Lung (tissue), 12 donors: ENCODE data around the gene LRRTM4. TPM values are rescaled to one million over a fixed set of nuclear protein-coding genes. Genes with fewer than 3 reads are reported as not detected.
A peak's percentile ranks its signal among the peaks of the same experiment; 100 is the strongest.

Experiments
- ATAC-seq: fragments of 200-7000 bp; cut with Tn5 transposase; one replicate; pipeline ENCODE4 v1.9.1; 2020; ENCODE audit warnings: moderate number of reproducible peaks; ENCODE audit not compliant: insufficient read depth, low FRiP score
- DNase-seq, 3 donors: peaks; one replicate each; pipeline ENCODE4 v3.0.0-alpha.2; 2013 to 2017
- H3K27ac ChIP-seq, 2 donors: one replicate each; pipeline ENCODE4 v1.5.1; 2013; ENCODE audit warnings: mild to moderate bottlenecking in 2 of 2, moderate library complexity in 2 of 2, control low read depth in 1 of 2, inconsistent platforms in 1 of 2, low read depth in 1 of 2, low read length in 1 of 2
- H3K27me3 ChIP-seq, 3 donors: one replicate each; pipeline ENCODE4 v1.5.1; 2013; ENCODE audit warnings: low read length in 2 of 3; ENCODE audit not compliant: control insufficient read depth in 3 of 3, insufficient read depth in 3 of 3
- H3K36me3 ChIP-seq, 4 donors: one replicate each; pipeline ENCODE4 v1.5.1; 2013; ENCODE audit warnings: low read length in 4 of 4, mild to moderate bottlenecking in 1 of 4, moderate library complexity in 1 of 4; ENCODE audit not compliant: control insufficient read depth in 4 of 4, insufficient read depth in 4 of 4
- H3K4me1 ChIP-seq, 5 donors: one replicate each; pipeline ENCODE4 v1.5.1; 2013; ENCODE audit warnings: low read length in 5 of 5, mild to moderate bottlenecking in 2 of 5, moderate library complexity in 1 of 5; ENCODE audit not compliant: control insufficient read depth in 5 of 5, insufficient read depth in 5 of 5
- H3K4me3 ChIP-seq: one replicate; pipeline ENCODE4 v1.5.1; 2013; ENCODE audit warnings: mild to moderate bottlenecking, control low read depth, moderate library complexity
- H3K9ac ChIP-seq, 2 donors: one replicate each; pipeline ENCODE4 v1.5.1; 2013; ENCODE audit warnings: low read length in 2 of 2, control low read depth in 1 of 2; ENCODE audit not compliant: insufficient read depth in 1 of 2
- H3K9me3 ChIP-seq, 4 donors: one replicate each; pipeline ENCODE4 v1.5.1; 2013; ENCODE audit warnings: low read length in 3 of 4, mild to moderate bottlenecking in 1 of 4, moderate library complexity in 1 of 4; ENCODE audit not compliant: control insufficient read depth in 4 of 4, insufficient read depth in 3 of 4
- WGBS, 2 donors: extraction: QIAGEN DNeasy Blood & Tissue Kit; methylation state at CpG; one replicate each; pipeline ENCODE4 v1.1.7; 2013; 5-methylcytosine and 5-hydroxymethylcytosine counted together
- polyA plus RNA-seq, 2 donors: library from polyadenylated mRNA; stranded (reverse); fragments of 200-250 nt; gene quantifications; one replicate each; pipeline ENCODE4 v1.2.1, GENCODE V29; 2013
- total RNA-seq, 2 donors: library from RNA; depleted of rRNA in 1 of 2; stranded (reverse); fragments of >200 nt in 1 of 2; gene quantifications; one replicate each; pipeline ENCODE4 v1.2.1, GENCODE V29; 2014 to 2021
- TF ChIP-seq, protein P1 (sequence below): IDR thresholded peaks from 2 replicates; pipeline ENCODE4 v1.5.1; 2012; ENCODE audit warnings: mild to moderate bottlenecking; ENCODE audit errors: control extremely low read depth, extremely low read depth
- donor health status: control.
- donor health status: control.
- donor health status: Bipolar disorder and iron deficiency.
- donor health status: healthy.
- donor health status: DM: yes; HTN: yes; CAD: no.

Gene LRRTM4
- total and polyA plus RNA-seq, 4 donors = 0.08 to 9.2 (median 1.2) TPM; not detected in 1

DNA sequence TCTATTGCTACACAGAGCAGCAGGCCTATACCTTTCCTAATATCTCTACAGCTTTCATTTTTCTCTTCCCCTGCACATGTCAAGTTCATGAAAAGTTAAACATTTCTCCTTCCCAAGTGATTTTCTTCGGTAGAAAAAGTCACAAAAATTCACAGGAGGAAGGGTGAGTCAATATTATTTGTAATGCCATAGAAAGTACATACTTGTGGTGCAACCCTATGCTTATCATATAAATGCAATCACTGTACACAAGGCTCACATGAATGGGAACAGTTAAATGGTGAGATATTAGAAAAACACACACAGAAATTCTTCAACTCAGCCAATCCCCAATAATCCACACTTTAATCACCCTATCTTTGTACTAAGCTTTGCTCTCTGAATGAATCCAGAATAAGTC, 651.6 kb downstream of the LRRTM4 start:
- DNase-seq = no peak
- ATAC-seq = no peak
- Histone ChIP-seq H3K9ac (no peak overlapping the region), H3K9me3 (no peaks in the 10 kb centered on the region), H3K27me3 (no peaks in the 10 kb centered on the region), H3K4me1 (no peaks in the 10 kb centered on the region), H3K36me3 (no peaks in the 10 kb centered on the region), H3K4me3 (no peak overlapping the region), H3K27ac (no peak overlapping the region)
- TF ChIP-seq, protein P1, sequence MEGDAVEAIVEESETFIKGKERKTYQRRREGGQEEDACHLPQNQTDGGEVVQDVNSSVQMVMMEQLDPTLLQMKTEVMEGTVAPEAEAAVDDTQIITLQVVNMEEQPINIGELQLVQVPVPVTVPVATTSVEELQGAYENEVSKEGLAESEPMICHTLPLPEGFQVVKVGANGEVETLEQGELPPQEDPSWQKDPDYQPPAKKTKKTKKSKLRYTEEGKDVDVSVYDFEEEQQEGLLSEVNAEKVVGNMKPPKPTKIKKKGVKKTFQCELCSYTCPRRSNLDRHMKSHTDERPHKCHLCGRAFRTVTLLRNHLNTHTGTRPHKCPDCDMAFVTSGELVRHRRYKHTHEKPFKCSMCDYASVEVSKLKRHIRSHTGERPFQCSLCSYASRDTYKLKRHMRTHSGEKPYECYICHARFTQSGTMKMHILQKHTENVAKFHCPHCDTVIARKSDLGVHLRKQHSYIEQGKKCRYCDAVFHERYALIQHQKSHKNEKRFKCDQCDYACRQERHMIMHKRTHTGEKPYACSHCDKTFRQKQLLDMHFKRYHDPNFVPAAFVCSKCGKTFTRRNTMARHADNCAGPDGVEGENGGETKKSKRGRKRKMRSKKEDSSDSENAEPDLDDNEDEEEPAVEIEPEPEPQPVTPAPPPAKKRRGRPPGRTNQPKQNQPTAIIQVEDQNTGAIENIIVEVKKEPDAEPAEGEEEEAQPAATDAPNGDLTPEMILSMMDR = no peak
- WGBS, 2 donors = 58 to 83% methylated on average over 1 of the region's 1 CpG

DNA sequence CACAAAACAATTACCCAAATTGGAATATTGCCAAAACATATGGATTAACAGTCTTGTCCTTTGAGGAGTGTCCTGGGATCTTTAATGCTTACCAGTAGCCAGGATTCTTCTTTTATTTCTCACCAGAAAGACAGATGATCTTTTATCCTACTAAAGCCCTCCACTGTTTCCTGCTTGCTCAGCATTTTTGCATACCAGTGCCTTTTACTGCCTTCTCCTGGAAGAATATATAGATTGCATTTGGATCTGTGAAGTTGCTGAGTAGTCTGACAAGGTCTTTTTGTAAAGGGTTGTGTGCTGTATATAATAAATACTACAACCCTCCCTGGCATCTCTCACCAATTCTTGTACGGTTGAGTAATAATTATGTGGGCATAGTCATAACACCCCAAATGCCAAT, 652.2 kb downstream of the LRRTM4 start:
- peak in 1 of 3 donors; percentile 17 for DNase-seq
- Histone ChIP-seq H3K4me1 (no peaks in the 10 kb centered on the region), H3K36me3 (no peaks in the 10 kb centered on the region), H3K9me3 (no peaks in the 10 kb centered on the region), H3K27me3 (no peaks in the 10 kb centered on the region), H3K27ac (no peak overlapping the region), H3K4me3 (no peak overlapping the region), H3K9ac (no peak overlapping the region)
- ATAC-seq = no peak
- TF ChIP-seq, protein P1 = no peak
- WGBS, 2 donors = 82 to 91% methylated on average over 1 of the region's 1 CpG

DNA sequence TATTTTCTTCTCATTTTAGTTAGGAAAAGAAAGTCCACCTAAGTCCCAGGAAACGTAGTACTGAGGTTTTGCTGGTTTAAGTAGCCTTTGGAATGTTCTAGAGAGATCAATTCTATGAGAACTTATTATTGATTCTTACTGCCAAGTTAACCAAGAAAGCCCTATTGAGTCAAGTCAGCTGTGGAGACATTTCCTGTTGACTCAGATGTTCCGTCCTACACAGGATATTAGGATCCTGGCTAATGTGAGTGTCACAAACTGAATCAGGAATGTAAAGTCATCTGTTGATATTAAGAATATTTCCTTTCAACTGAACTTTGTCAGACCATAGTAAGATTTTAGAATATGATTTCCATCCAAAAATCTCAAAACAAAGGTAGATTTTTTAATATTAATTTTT, 654.3 kb downstream of the LRRTM4 start:
- DNase-seq (peak in 2 of 3 donors; percentile 27 to 38), ATAC-seq (no peak)
- Histone ChIP-seq H3K27ac (no peak overlapping the region), H3K9me3 (no peaks in the 10 kb centered on the region), H3K4me1 (no peaks in the 10 kb centered on the region), H3K36me3 (no peaks in the 10 kb centered on the region), H3K27me3 (no peaks in the 10 kb centered on the region), H3K9ac (no peak overlapping the region), H3K4me3 (no peak overlapping the region)
- WGBS, 2 donors = 34% methylated on average over 2 of the region's 2 CpGs
- TF ChIP-seq, protein P1 = no peak

DNA sequence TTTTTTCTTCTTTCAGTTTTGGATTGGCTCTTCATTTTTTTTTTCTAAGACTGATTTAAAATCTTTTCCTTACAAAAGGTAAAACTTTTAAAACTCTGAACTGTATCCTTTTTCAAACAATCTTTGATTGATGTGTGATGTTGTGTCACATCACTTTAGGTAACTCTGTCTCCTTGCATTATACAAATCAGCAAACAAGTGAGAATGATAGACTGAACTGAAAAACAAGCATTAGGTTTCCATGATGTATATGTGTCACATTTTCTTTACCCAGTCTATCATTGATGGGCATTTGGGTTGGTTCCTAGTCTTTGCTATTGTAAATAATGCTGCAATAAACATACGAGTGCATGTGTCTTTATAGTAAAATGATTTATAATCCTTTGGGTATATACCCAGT, 655.7 kb downstream of the LRRTM4 start:
- no peak for DNase-seq
- no peaks in the 10 kb centered on the region for H3K9me3 ChIP-seq

More for the DNA sequence above, 655.7 kb downstream of the LRRTM4 start:
- Histone ChIP-seq H3K4me1 (no peaks in the 10 kb centered on the region), H3K36me3 (no peaks in the 10 kb centered on the region), H3K27me3 (no peaks in the 10 kb centered on the region), H3K27ac (no peak overlapping the region), H3K9ac (no peak overlapping the region), H3K4me3 (no peak overlapping the region)
- no peak for ATAC-seq
- WGBS, 2 donors = 71 to 73% methylated on average over 1 of the region's 1 CpG
- TF ChIP-seq, protein P1 = no peak
